GM12878 (cell line): ENCODE results near the gene PALS1.

Experiments
- BRCA1 ChIP-seq: IDR thresholded peaks from 2 replicates; pipeline ENCODE4 v1.6.1; 2011; ENCODE audit warnings: low read depth, low read length, improper control_type of control experiment
- HDAC6 ChIP-seq: fragments of 200-600 bp; sonication (generic); IDR thresholded peaks from one replicate; pipeline ENCODE4 v1.8.0; 2017; ENCODE audit warnings: antibody characterized with exemption; ENCODE audit not compliant: unreplicated experiment
- NKRF ChIP-seq: fragments of 450-650 bp; conservative IDR thresholded peaks from 2 replicates; pipeline ENCODE4 v1.6.1; 2017; ENCODE audit warnings: mild to moderate bottlenecking, moderate library complexity
- POLR2A ChIP-seq: IDR thresholded peaks from 2 replicates; pipeline ENCODE4 v1.6.1; 2011; ENCODE audit warnings: low read depth, mild to moderate bottlenecking, low read length
- ZBTB33 ChIP-seq: fragments of 450-650 bp; IDR thresholded peaks from 2 replicates; pipeline ENCODE4 v1.6.1; 2017; ENCODE audit warnings: mild to moderate bottlenecking
- ZNF207 ChIP-seq: fragments of 450-650 bp; IDR thresholded peaks from 2 replicates; pipeline ENCODE4 v1.6.1; 2014; ENCODE audit warnings: antibody characterized with exemption, mild to moderate bottlenecking, borderline replicate concordance

GRCh38 chr14:67270145-67270753 lies 29.0 kb downstream of the PALS1 start:
- TF ChIP-seq HDAC6: no peak
- no peak for TF ChIP-seq NKRF
- no peak for TF ChIP-seq POLR2A
- TF ChIP-seq ZNF207: no peak
- no peak for TF ChIP-seq BRCA1
- no peak for TF ChIP-seq ZBTB33
